ENCODE measurements around the gene GDF2.

DNA sequence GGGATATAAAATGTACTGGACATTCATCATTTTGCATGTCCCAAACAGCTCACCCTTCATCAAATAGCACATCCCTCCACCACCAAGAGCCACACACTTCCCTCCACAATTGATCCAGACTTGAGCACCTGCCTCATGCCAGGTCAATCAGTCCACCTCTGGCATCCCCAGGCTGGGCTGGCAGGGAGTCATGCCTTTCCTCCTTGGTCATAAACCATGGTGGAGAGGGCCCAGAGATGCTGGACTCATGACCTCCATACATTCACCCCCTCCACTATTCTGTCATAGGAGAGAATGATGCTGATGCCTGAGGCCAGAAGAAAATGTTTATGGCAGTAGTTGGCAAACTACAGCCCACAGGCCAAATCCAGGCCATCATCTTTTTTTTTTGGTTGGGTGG lies 38.4 kb upstream of the GDF2 start:
- TF ChIP-seq, protein P1, sequence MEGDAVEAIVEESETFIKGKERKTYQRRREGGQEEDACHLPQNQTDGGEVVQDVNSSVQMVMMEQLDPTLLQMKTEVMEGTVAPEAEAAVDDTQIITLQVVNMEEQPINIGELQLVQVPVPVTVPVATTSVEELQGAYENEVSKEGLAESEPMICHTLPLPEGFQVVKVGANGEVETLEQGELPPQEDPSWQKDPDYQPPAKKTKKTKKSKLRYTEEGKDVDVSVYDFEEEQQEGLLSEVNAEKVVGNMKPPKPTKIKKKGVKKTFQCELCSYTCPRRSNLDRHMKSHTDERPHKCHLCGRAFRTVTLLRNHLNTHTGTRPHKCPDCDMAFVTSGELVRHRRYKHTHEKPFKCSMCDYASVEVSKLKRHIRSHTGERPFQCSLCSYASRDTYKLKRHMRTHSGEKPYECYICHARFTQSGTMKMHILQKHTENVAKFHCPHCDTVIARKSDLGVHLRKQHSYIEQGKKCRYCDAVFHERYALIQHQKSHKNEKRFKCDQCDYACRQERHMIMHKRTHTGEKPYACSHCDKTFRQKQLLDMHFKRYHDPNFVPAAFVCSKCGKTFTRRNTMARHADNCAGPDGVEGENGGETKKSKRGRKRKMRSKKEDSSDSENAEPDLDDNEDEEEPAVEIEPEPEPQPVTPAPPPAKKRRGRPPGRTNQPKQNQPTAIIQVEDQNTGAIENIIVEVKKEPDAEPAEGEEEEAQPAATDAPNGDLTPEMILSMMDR (IDR thresholded peaks at IDR 0.05 in 4 of 5, conservative IDR thresholded peaks at IDR 0.05 in 1 of 5), result no peak
- no peak for TF ChIP-seq POLR2A (IDR thresholded peaks at IDR 0.05)
